PFSK-1 (cell line): ENCODE results near the gene BTBD8.

Experiments used
- POLR2AphosphoS5 ChIP-seq: IDR thresholded peaks from 2 replicates; pipeline ENCODE4 v1.6.1; 2012; ENCODE audit warnings: low read depth, mild to moderate bottlenecking, control low read depth, low read length, moderate library complexity
- SIN3A ChIP-seq: IDR thresholded peaks from 2 replicates; pipeline ENCODE4 v1.6.1; 2012; ENCODE audit warnings: mild to moderate bottlenecking, low read length, moderate library complexity, borderline replicate concordance; ENCODE audit not compliant: insufficient read depth
- TAF1 ChIP-seq: IDR thresholded peaks from 2 replicates; pipeline ENCODE4 v1.6.1; 2012; ENCODE audit warnings: low read length, control low read depth, borderline replicate concordance; ENCODE audit not compliant: insufficient read depth
- TF ChIP-seq, protein P1 (sequence below), 2 experiments: IDR thresholded peaks; 2 replicates each; pipeline versions ENCODE4 v1.6.1 to v1.8.0; 2011 to 2012; ENCODE audit warnings: low read depth in 2 of 2, low read length in 2 of 2, control low read depth in 1 of 2, inconsistent platforms in 1 of 2, mild to moderate bottlenecking in 1 of 2, moderate library complexity in 1 of 2; ENCODE audit not compliant: insufficient read depth in 1 of 2

- TF ChIP-seq, protein P1, sequence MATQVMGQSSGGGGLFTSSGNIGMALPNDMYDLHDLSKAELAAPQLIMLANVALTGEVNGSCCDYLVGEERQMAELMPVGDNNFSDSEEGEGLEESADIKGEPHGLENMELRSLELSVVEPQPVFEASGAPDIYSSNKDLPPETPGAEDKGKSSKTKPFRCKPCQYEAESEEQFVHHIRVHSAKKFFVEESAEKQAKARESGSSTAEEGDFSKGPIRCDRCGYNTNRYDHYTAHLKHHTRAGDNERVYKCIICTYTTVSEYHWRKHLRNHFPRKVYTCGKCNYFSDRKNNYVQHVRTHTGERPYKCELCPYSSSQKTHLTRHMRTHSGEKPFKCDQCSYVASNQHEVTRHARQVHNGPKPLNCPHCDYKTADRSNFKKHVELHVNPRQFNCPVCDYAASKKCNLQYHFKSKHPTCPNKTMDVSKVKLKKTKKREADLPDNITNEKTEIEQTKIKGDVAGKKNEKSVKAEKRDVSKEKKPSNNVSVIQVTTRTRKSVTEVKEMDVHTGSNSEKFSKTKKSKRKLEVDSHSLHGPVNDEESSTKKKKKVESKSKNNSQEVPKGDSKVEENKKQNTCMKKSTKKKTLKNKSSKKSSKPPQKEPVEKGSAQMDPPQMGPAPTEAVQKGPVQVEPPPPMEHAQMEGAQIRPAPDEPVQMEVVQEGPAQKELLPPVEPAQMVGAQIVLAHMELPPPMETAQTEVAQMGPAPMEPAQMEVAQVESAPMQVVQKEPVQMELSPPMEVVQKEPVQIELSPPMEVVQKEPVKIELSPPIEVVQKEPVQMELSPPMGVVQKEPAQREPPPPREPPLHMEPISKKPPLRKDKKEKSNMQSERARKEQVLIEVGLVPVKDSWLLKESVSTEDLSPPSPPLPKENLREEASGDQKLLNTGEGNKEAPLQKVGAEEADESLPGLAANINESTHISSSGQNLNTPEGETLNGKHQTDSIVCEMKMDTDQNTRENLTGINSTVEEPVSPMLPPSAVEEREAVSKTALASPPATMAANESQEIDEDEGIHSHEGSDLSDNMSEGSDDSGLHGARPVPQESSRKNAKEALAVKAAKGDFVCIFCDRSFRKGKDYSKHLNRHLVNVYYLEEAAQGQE (IDR thresholded peaks at IDR 0.05; ENCODE audit: insufficient read depth in 1 of 2, low read depth in 2 of 2, low read length in 2 of 2): no peak
- TF ChIP-seq POLR2AphosphoS5 (no peak), SIN3A (no peak), TAF1 (no peak)
Measured at GRCh38 chr1:92219028-92219427, 138.9 kb downstream of the BTBD8 start.
